HCT116 (cell line): ENCODE results near the gene CPM. TPM values are rescaled to one million over a fixed set of nuclear protein-coding genes. Genes with fewer than 3 reads are reported as not detected.

Source experiments
- ATAC-seq: fragments of 200-7000 bp; cut with Tn5 transposase; 2 replicates; pipeline ENCODE4 v1.9.1; 2020; ENCODE audit warnings: mild to moderate bottlenecking, moderate library complexity
- BruUV-seq: library from RNA; stranded (reverse); fragments of 400-500 nt; replicated peaks from 2 replicates; lab custom pipeline; 2021; lab: Mats Ljungman, UMichigan
- CTCF ChIA-PET: fragments of 300-600 bp; sonication (Branson Sonifier 250); formaldehyde crosslinking; loops from one replicate; lab custom pipeline; 2021; ENCODE audit warnings: antibody characterized with exemption; lab: Charles Lee
- POLR2A ChIA-PET: fragments of 300-600, 350-600 bp; sonication (Branson Sonifier 250); formaldehyde crosslinking; loops from one replicate; lab custom pipeline; 2021; ENCODE audit warnings: antibody characterized with exemption; lab: Charles Lee
- RAD21 ChIA-PET, 2 experiments: fragments of 300-600 bp; sonication (Branson Sonifier 250); formaldehyde crosslinking; loops; one replicate each; lab custom pipeline; 2023; ENCODE audit warnings: low total read pairs in 2 of 2; ENCODE audit not compliant: uncharacterized antibody in 2 of 2, unreplicated experiment in 2 of 2, low non-redundant PET in 1 of 2; lab: Charles Lee
- DNase-seq: peaks from one replicate; pipeline ENCODE4 v3.0.0-alpha.2; 2010; ENCODE audit warnings: low read depth, low spot score
- H2AFZ ChIP-seq: fragments of 200-600 bp; shearing (Covaris generic), sonication (generic); 2 replicates; pipeline ENCODE4 v1.6.1; 2017; ENCODE audit warnings: low read depth, mixed run types, mixed read lengths, antibody characterized with exemption, low read length; ENCODE audit not compliant: poor library complexity, severe bottlenecking
- H3K27ac ChIP-seq: 2 replicates; pipeline ENCODE4 v1.5.1; 2012; ENCODE audit warnings: low read depth, low read length
- H3K27me3 ChIP-seq: fragments of 200-600 bp; sonication (generic); 2 replicates; pipeline ENCODE4 v1.6.1; 2016; ENCODE audit warnings: mixed run types, low read length, mixed read lengths; ENCODE audit not compliant: insufficient read depth
- H3K36me3 ChIP-seq, 2 experiments: fragments of 200-500 bp in 1 of 2; fragments of 200-600 bp in 1 of 2; sonication (Bioruptor generic) in 1 of 2; sonication (generic) in 1 of 2; 2 replicates each; pipeline versions ENCODE4 v1.5.1 to v1.6.1; 2014 to 2016; ENCODE audit warnings: low read length in 2 of 2, inconsistent platforms in 1 of 2, mixed read lengths in 1 of 2, mixed run types in 1 of 2; ENCODE audit not compliant: insufficient read depth in 2 of 2, control insufficient read depth in 1 of 2
- H3K4me1 ChIP-seq, 2 experiments: fragments of 200-600 bp in 1 of 2; sonication (generic) in 1 of 2; 2 replicates each; pipeline versions ENCODE4 v1.5.1 to v1.6.1; 2012 to 2017; ENCODE audit warnings: low read length in 2 of 2, inconsistent platforms in 1 of 2, mild to moderate bottlenecking in 1 of 2, mixed read lengths in 1 of 2, mixed run types in 1 of 2, moderate library complexity in 1 of 2; ENCODE audit not compliant: insufficient read depth in 2 of 2, control insufficient read depth in 1 of 2
- H3K4me2 ChIP-seq: fragments of 200-600 bp; sonication (generic); 2 replicates; pipeline ENCODE4 v1.6.1; 2017; ENCODE audit warnings: mixed run types, low read length, mixed read lengths
- H3K4me3 ChIP-seq, 2 experiments: fragments of 200-600 bp in 1 of 2; sonication (generic) in 1 of 2; replicated peaks in 1 of 2; 2 replicates each; pipeline ENCODE4 v1.5.1; 2011 to 2016; ENCODE audit warnings: low read length in 2 of 2, control low read depth in 1 of 2, low read depth in 1 of 2, mild to moderate bottlenecking in 1 of 2, mixed read lengths in 1 of 2, mixed run types in 1 of 2
- H3K79me2 ChIP-seq: fragments of 200-600 bp; sonication (generic); 2 replicates; pipeline ENCODE4 v1.6.1; 2017; ENCODE audit warnings: mild to moderate bottlenecking, mixed run types, low read length, moderate library complexity, mixed read lengths; ENCODE audit not compliant: insufficient read depth
- H3K9ac ChIP-seq: fragments of 200-600 bp; sonication (generic); 2 replicates; pipeline ENCODE4 v1.6.1; 2016; ENCODE audit warnings: low read length, mixed read lengths
- H3K9me2 ChIP-seq: fragments of 200-600 bp; sonication (generic), shearing (Covaris generic); 2 replicates; pipeline ENCODE4 v1.6.1; 2017; ENCODE audit warnings: mixed run types, mild to moderate bottlenecking, moderate library complexity; ENCODE audit not compliant: insufficient read depth
- H3K9me3 ChIP-seq, 2 experiments: fragments of 200-500 bp in 1 of 2; fragments of 200-600 bp in 1 of 2; sonication (Bioruptor generic) in 1 of 2; sonication (generic) in 1 of 2; 2 replicates each; pipeline ENCODE4 v1.6.1; 2014 to 2017; ENCODE audit warnings: low read length in 2 of 2, mixed read lengths in 2 of 2, inconsistent platforms in 1 of 2, low read depth in 1 of 2, mild to moderate bottlenecking in 1 of 2, mixed run types in 1 of 2, moderate library complexity in 1 of 2; ENCODE audit not compliant: control insufficient read depth in 1 of 2, insufficient read depth in 1 of 2
- H4K20me1 ChIP-seq: fragments of 200-600 bp; sonication (generic), shearing (Covaris generic); 2 replicates; pipeline ENCODE4 v1.6.1; 2017; ENCODE audit warnings: mixed run types, mild to moderate bottlenecking, moderate library complexity; ENCODE audit not compliant: insufficient read depth
- ATF3 ChIP-seq: IDR thresholded peaks from 2 replicates; pipeline ENCODE4 v1.6.1; 2012
- EGR1 ChIP-seq: IDR thresholded peaks from 2 replicates; pipeline ENCODE4 v1.6.1; 2012; ENCODE audit warnings: low read depth
- EZH2phosphoT487 ChIP-seq: fragments of 200-600 bp; IDR thresholded peaks from 2 replicates; pipeline ENCODE4 v1.6.1; 2018; ENCODE audit warnings: antibody characterized with exemption, borderline replicate concordance
- FOSL1 ChIP-seq: IDR thresholded peaks from 2 replicates; pipeline ENCODE4 v1.6.1; 2012; ENCODE audit warnings: low read depth
- JUND ChIP-seq: IDR thresholded peaks from 2 replicates; pipeline ENCODE4 v1.6.1; 2012
- POLR2A ChIP-seq: IDR thresholded peaks from 2 replicates; pipeline ENCODE4 v1.7.0; 2011; ENCODE audit warnings: borderline replicate concordance; ENCODE audit not compliant: insufficient read depth, insufficient read length; ENCODE audit errors: extremely low read depth
- POLR2AphosphoS5 ChIP-seq: IDR thresholded peaks from 2 replicates; pipeline ENCODE4 v1.6.1; 2011; ENCODE audit warnings: mild to moderate bottlenecking, low read depth, low read length, moderate library complexity
- REST ChIP-seq: IDR thresholded peaks from 2 replicates; pipeline ENCODE4 v1.6.1; 2012; ENCODE audit warnings: low read depth
- SIN3A ChIP-seq: IDR thresholded peaks from 2 replicates; pipeline ENCODE4 v1.6.1; 2012; ENCODE audit warnings: low read depth
- SRF ChIP-seq: IDR thresholded peaks from 2 replicates; pipeline ENCODE4 v1.6.1; 2012; ENCODE audit warnings: low read depth
- YY1 ChIP-seq: IDR thresholded peaks from 2 replicates; pipeline ENCODE4 v1.6.1; 2011; ENCODE audit warnings: low read length, low read depth, moderate library complexity, mild to moderate bottlenecking; ENCODE audit not compliant: insufficient replicate concordance; ENCODE audit errors: extremely low read depth
- intact Hi-C: fragments of 100-400 bp; cut with micrococcal nuclease; formaldehyde crosslinking; loops from 2 replicates; pipeline ENCODE4 v1.10.0; 2022
- total RNA-seq: library from RNA; stranded (reverse); gene quantifications from one replicate; pipeline ENCODE4 v1.2.1, GENCODE V29; 2021; ENCODE audit not compliant: unreplicated experiment

The CPM gene
- total RNA-seq, 1 experiment from 2014 or later: 5.3 TPM

- DNase-seq (no peak), ATAC-seq (no peak)
- RAD21 ChIA-PET: no interaction called here
- Histone ChIP-seq H3K36me3 (no peaks in the 10 kb centered on the region), H4K20me1 (no peaks in the 10 kb centered on the region), H3K4me3 (no peak overlapping the region), H2AFZ (no peak overlapping the region), H3K27me3 (no peaks in the 10 kb centered on the region), H3K4me1 (no peaks in the 10 kb centered on the region), H3K9ac (no peak overlapping the region), H3K9me3 (no peaks in the 10 kb centered on the region), H3K27ac (no peak overlapping the region), H3K4me2 (no peak overlapping the region), H3K9me2 (no peaks in the 10 kb centered on the region), H3K79me2 (no peaks in the 10 kb centered on the region)
- no TSS peak for BruUV-seq
- intact Hi-C loops: no loop called here
- TF ChIP-seq SRF (no peak), EZH2phosphoT487 (no peak), SIN3A (no peak), POLR2A (no peak), POLR2AphosphoS5 (no peak), REST (no peak), YY1 (no peak), EGR1 (no peak), ATF3 (no peak), FOSL1 (no peak), JUND (no peak)
- CTCF ChIA-PET: no interaction called here
- POLR2A ChIA-PET: no interaction called here
Observed at GRCh38 chr12:68854554-68854953, 78.4 kb downstream of the CPM start.
